ENCODE results near the gene C1QTNF9B. TPM values are rescaled to one million over a fixed set of nuclear protein-coding genes. Genes with fewer than 3 reads are reported as not detected.
A peak's percentile ranks its signal among the peaks of the same experiment; 100 is the strongest.

Gene C1QTNF9B
- total RNA-seq, 2 donors from 2014 or later, result not detected

DNA sequence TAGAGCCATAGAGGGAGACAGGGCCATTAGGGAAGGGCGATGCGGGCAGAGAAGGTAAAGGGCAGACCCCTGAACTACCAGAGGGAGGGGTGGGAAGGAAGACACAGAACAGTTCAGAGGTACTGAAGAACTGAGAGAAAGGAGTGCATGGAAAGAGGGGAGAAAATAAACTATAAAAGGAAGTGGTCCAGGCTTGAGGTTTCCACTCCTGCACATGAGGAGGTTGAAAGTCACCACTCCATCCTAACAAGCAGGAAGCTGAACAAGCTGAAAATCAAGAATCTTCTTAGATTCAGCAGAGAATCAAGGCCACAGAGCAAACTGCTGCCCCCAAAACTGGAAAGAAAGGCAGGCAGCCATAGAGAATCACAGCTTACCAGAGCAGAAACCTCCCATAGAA, 53.2 kb downstream of the C1QTNF9B start:
- ATAC-seq (no peak), DNase-seq (no peak)
- Mint-ChIP-seq H3K4me1 (peaks cover 31% of the 10 kb centered on the region), H3K36me3 (ENCODE audit: low read depth) (peaks cover 28% of the 10 kb centered on the region), H3K27me3 (no peaks in the 10 kb centered on the region), H3K4me3 (no peak overlapping the region), H3K27ac (peak overlapping the region; percentile 90)
- H3K9me3 ChIP-seq (ENCODE audit: control insufficient read depth, low read length, poor library complexity, severe bottlenecking), result no peaks in the 10 kb centered on the region

GRCh38 chr13:23843436-23843835, 53.9 kb downstream of the C1QTNF9B start:
- Mint-ChIP-seq H3K27me3 (no peaks in the 10 kb centered on the region), H3K36me3 (ENCODE audit: low read depth) (peaks cover 25% of the 10 kb centered on the region), H3K4me1 (peaks cover 27% of the 10 kb centered on the region), H3K4me3 (peak overlapping the region; percentile 47), H3K27ac (peak overlapping the region; percentile 90)
- ATAC-seq (no peak), DNase-seq (no peak)
- H3K9me3 ChIP-seq (ENCODE audit: control insufficient read depth, low read length, poor library complexity, severe bottlenecking), result no peaks in the 10 kb centered on the region

- H3K9me3 ChIP-seq (ENCODE audit: control insufficient read depth, low read length, poor library complexity, severe bottlenecking), result no peaks in the 10 kb centered on the region
- peaks cover 22% of the 10 kb centered on the region for H3K4me1 Mint-ChIP-seq
- no peaks in the 10 kb centered on the region for H3K27me3 Mint-ChIP-seq
- H3K36me3 Mint-ChIP-seq (ENCODE audit: low read depth), result peaks cover 20% of the 10 kb centered on the region
- no peak overlapping the region for H3K27ac Mint-ChIP-seq
- DNase-seq (no peak), ATAC-seq (no peak)
- no peak overlapping the region for H3K4me3 Mint-ChIP-seq
These were observed 54.9 kb downstream of the C1QTNF9B start for GRCh38 chr13:23842406-23842805.

Other genes starting within 250 kb of the C1QTNF9B start
- gene MIPEP, start 8.1 kb downstream of the C1QTNF9B start, total RNA-seq, result 1 to 10 TPM; 7.5 to 9.2 TPM